H9 (cell line): ENCODE data around the gene TKFC. TPM values are rescaled to one million over a fixed set of nuclear protein-coding genes. Genes with fewer than 3 reads are reported as not detected.

Experiments
- DNase-seq: peaks from one replicate; pipeline ENCODE4 v3.0.0-alpha.2; 2017
- H2AFZ ChIP-seq: one replicate; pipeline ENCODE4 v1.6.1; 2013; ENCODE audit warnings: mild to moderate bottlenecking, low read length, control low read depth, moderate library complexity
- H2AK5ac ChIP-seq: 2 replicates; pipeline ENCODE4 v1.6.1; 2013; ENCODE audit warnings: low read length, control low read depth, mixed read lengths; ENCODE audit not compliant: insufficient read length
- H2BK120ac ChIP-seq: one replicate; pipeline ENCODE4 v1.6.1; 2013; ENCODE audit warnings: low read depth, mild to moderate bottlenecking, low read length, control low read depth, inconsistent platforms; ENCODE audit not compliant: poor library complexity, severe bottlenecking
- H2BK12ac ChIP-seq: 2 replicates; pipeline ENCODE4 v1.6.1; 2013; ENCODE audit warnings: low read length, control low read depth, mixed read lengths, low read depth; ENCODE audit not compliant: insufficient read length
- H2BK15ac ChIP-seq: 2 replicates; pipeline ENCODE4 v1.6.1; 2013; ENCODE audit warnings: low read depth, low read length, control low read depth
- H2BK20ac ChIP-seq: one replicate; pipeline ENCODE4 v1.6.1; 2013; ENCODE audit warnings: low read depth, mild to moderate bottlenecking, low read length, control low read depth, inconsistent platforms; ENCODE audit not compliant: poor library complexity, severe bottlenecking
- H2BK5ac ChIP-seq: 2 replicates; pipeline ENCODE4 v1.6.1; 2013; ENCODE audit warnings: low read length, control low read depth, mixed read lengths; ENCODE audit not compliant: insufficient read length
- H3K14ac ChIP-seq: 2 replicates; pipeline ENCODE4 v1.6.1; 2013; ENCODE audit warnings: low read length, control low read depth; ENCODE audit not compliant: insufficient read depth
- H3K18ac ChIP-seq: 2 replicates; pipeline ENCODE4 v1.6.1; 2013; ENCODE audit warnings: low read depth, mild to moderate bottlenecking, mixed read lengths, low read length, control low read depth; ENCODE audit not compliant: insufficient read length
- H3K23ac ChIP-seq: 2 replicates; pipeline ENCODE4 v1.6.1; 2013; ENCODE audit warnings: low read length, control low read depth, mixed read lengths, low read depth; ENCODE audit not compliant: insufficient read length
- H3K23me2 ChIP-seq: 2 replicates; pipeline ENCODE4 v1.6.1; 2013; ENCODE audit warnings: low read depth, mild to moderate bottlenecking, mixed read lengths, low read length, control low read depth; ENCODE audit not compliant: insufficient read length, poor library complexity, severe bottlenecking
- H3K27ac ChIP-seq: 2 replicates; pipeline ENCODE4 v1.5.1; 2013; ENCODE audit warnings: low read length, control low read depth, mixed read lengths, low read depth; ENCODE audit not compliant: insufficient read length
- H3K27me3 ChIP-seq: 2 replicates; pipeline ENCODE4 v1.6.1; 2013; ENCODE audit warnings: low read length, control low read depth, inconsistent platforms; ENCODE audit not compliant: insufficient read depth
- H3K4ac ChIP-seq: 2 replicates; pipeline ENCODE4 v1.6.1; 2013; ENCODE audit warnings: low read depth, mild to moderate bottlenecking, control low read depth, inconsistent platforms, low read length, moderate library complexity
- H3K4me1 ChIP-seq: 2 replicates; pipeline ENCODE4 v1.6.1; 2013; ENCODE audit warnings: low read length, control low read depth, inconsistent platforms; ENCODE audit not compliant: insufficient read depth
- H3K4me2 ChIP-seq: 2 replicates; pipeline ENCODE4 v1.6.1; 2013; ENCODE audit warnings: low read length, control low read depth, mixed read lengths; ENCODE audit not compliant: insufficient read length, insufficient read depth
- H3K56ac ChIP-seq: 2 replicates; pipeline ENCODE4 v1.6.1; 2013; ENCODE audit warnings: low read depth, mild to moderate bottlenecking, mixed read lengths, low read length, control low read depth; ENCODE audit not compliant: insufficient read length
- H3K79me1 ChIP-seq: 2 replicates; pipeline ENCODE4 v1.6.1; 2013; ENCODE audit warnings: low read depth, mild to moderate bottlenecking, moderate library complexity, low read length, control low read depth, inconsistent platforms; ENCODE audit not compliant: insufficient read depth, poor library complexity, severe bottlenecking
- H3K79me2 ChIP-seq: 2 replicates; pipeline ENCODE4 v1.6.1; 2013; ENCODE audit warnings: low read length, control low read depth, inconsistent platforms; ENCODE audit not compliant: insufficient read depth
- H3K9ac ChIP-seq: 2 replicates; pipeline ENCODE4 v1.6.1; 2013; ENCODE audit warnings: low read length, control low read depth, mixed read lengths; ENCODE audit not compliant: insufficient read length; ENCODE audit errors: extremely low read depth
- H3K9me3 ChIP-seq: one replicate; pipeline ENCODE4 v1.6.1; 2013; ENCODE audit warnings: low read depth, low read length, inconsistent platforms; ENCODE audit not compliant: control insufficient read depth
- H3T11ph ChIP-seq: one replicate; pipeline ENCODE4 v1.6.1; 2013; ENCODE audit warnings: mild to moderate bottlenecking, low read length, control low read depth, inconsistent platforms
- H4K20me1 ChIP-seq: one replicate; pipeline ENCODE4 v1.6.1; 2013; ENCODE audit not compliant: control insufficient read depth, insufficient read length, insufficient read depth
- H4K5ac ChIP-seq: 2 replicates; pipeline ENCODE4 v1.6.1; 2013; ENCODE audit warnings: low read depth, mild to moderate bottlenecking, mixed read lengths, low read length, control low read depth; ENCODE audit not compliant: insufficient read length
- H4K8ac ChIP-seq: replicated peaks from 2 replicates; pipeline ENCODE4 v1.6.1; 2013; ENCODE audit warnings: low read length, control low read depth, mixed read lengths, low read depth; ENCODE audit not compliant: insufficient read length
- H4K91ac ChIP-seq: 2 replicates; pipeline ENCODE4 v1.6.1; 2013; ENCODE audit warnings: low read depth, mild to moderate bottlenecking, moderate library complexity, mixed read lengths, low read length, control low read depth; ENCODE audit not compliant: insufficient read length
- H3K27ac Mint-ChIP-seq, 3 experiments: 2 replicates in 2 of 3; 3 replicates in 1 of 3; pipeline ENCODE4 v1.8.0; 2020 to 2021; ENCODE audit warnings: mixed read lengths in 3 of 3, mild to moderate bottlenecking in 1 of 3, moderate library complexity in 1 of 3
- H3K27me3 Mint-ChIP-seq: 2 replicates; pipeline ENCODE4 v1.8.0; 2021; ENCODE audit warnings: low read depth, mild to moderate bottlenecking, moderate library complexity, mixed read lengths
- H3K36me3 Mint-ChIP-seq, 3 experiments: 2 replicates in 2 of 3; 3 replicates in 1 of 3; pipeline ENCODE4 v1.8.0; 2020 to 2021; ENCODE audit warnings: low read depth in 3 of 3, mixed read lengths in 3 of 3; ENCODE audit not compliant: insufficient read depth in 1 of 3
- H3K4me1 Mint-ChIP-seq, 2 experiments: 2 replicates each; pipeline ENCODE4 v1.8.0; 2020; ENCODE audit warnings: mixed read lengths in 2 of 2
- H3K4me3 Mint-ChIP-seq, 2 experiments: 2 replicates in 1 of 2; 3 replicates in 1 of 2; pipeline ENCODE4 v1.8.0; 2020 to 2021; ENCODE audit warnings: mild to moderate bottlenecking in 2 of 2, mixed read lengths in 2 of 2, moderate library complexity in 1 of 2
- H3K9me3 Mint-ChIP-seq, 2 experiments: 2 replicates in 1 of 2; 3 replicates in 1 of 2; pipeline ENCODE4 v1.8.0; 2020; ENCODE audit warnings: mild to moderate bottlenecking in 2 of 2, mixed read lengths in 2 of 2, moderate library complexity in 1 of 2
- CTCF ChIP-seq: fragments of 200-600 bp; sonication (generic); conservative IDR thresholded peaks from 3 replicates; pipeline ENCODE4 v1.8.0; 2021; ENCODE audit warnings: antibody characterized with exemption, mild to moderate bottlenecking
- WGBS: extraction: QIAGEN DNeasy Blood & Tissue Kit; methylation state at CpG from one replicate; pipeline ENCODE4 v1.1.7; 2013; ENCODE audit warnings: missing lambda C conversion rate, low lambda C conversion rate, mixed read lengths; ENCODE audit not compliant: insufficient read length; ENCODE audit errors: extremely low coverage; 5-methylcytosine and 5-hydroxymethylcytosine counted together
- total RNA-seq: library from RNA; stranded (reverse); gene quantifications from 2 replicates; pipeline ENCODE4 v1.2.1, GENCODE V29; 2021

The TKFC gene
- total RNA-seq, 1 experiment from 2014 or later = 59.0 TPM

- Histone ChIP-seq H3T11ph (no peak overlapping the region), H3K27me3 (no peaks in the 10 kb centered on the region), H2BK20ac (no peak overlapping the region), H2BK12ac (no peak overlapping the region), H4K8ac (no peak overlapping the region), H3K4me2 (no peak overlapping the region), H4K91ac (no peak overlapping the region), H2BK15ac (no peak overlapping the region), H3K14ac (no peak overlapping the region), H3K4ac (no peak overlapping the region), H4K5ac (no peak overlapping the region), H3K23me2 (peaks cover 6% of the 10 kb centered on the region), H3K27ac (no peak overlapping the region), H3K23ac (no peak overlapping the region), H3K79me2 (no peaks in the 10 kb centered on the region), H2BK120ac (no peak overlapping the region), H3K56ac (no peak overlapping the region), H3K79me1 (no peaks in the 10 kb centered on the region), H2BK5ac (no peak overlapping the region), H2AFZ (no peak overlapping the region), H3K18ac (no peak overlapping the region), H4K20me1 (no peaks in the 10 kb centered on the region), H2AK5ac (no peak overlapping the region), H3K9ac (no peak overlapping the region), H3K9me3 (no peaks in the 10 kb centered on the region), H3K4me1 (no peaks in the 10 kb centered on the region)
- no peak overlapping the region for H3K4me3 Mint-ChIP-seq
- TF ChIP-seq CTCF = no peak
- DNase-seq = no peak
- H3K36me3 Mint-ChIP-seq = peaks cover 5 to 15% (median 12%) of the 10 kb centered on the region in 3 experiments
- no peak overlapping the region for H3K27ac Mint-ChIP-seq
- WGBS = no CpG with 5 or more reads among the region's 4 CpGs
- no peaks in the 10 kb centered on the region for H3K27me3 Mint-ChIP-seq
- peaks cover 7 to 9% of the 10 kb centered on the region in 2 experiments for H3K4me1 Mint-ChIP-seq
- H3K9me3 Mint-ChIP-seq = no peaks in the 10 kb centered on the region
Measured at GRCh38 chr11:61356706-61357105, 23.7 kb downstream of the TKFC start.
